H9 (cell line): Measurements from ENCODE around the gene PLCL1. TPM values are rescaled to one million over a fixed set of nuclear protein-coding genes. Genes with fewer than 3 reads are reported as not detected.

Experiments used
- DNase-seq: peaks from one replicate; pipeline ENCODE4 v3.0.0-alpha.2; 2017
- H2AFZ ChIP-seq: one replicate; pipeline ENCODE4 v1.6.1; 2013; ENCODE audit warnings: mild to moderate bottlenecking, low read length, control low read depth, moderate library complexity
- H2AK5ac ChIP-seq: 2 replicates; pipeline ENCODE4 v1.6.1; 2013; ENCODE audit warnings: low read length, control low read depth, mixed read lengths; ENCODE audit not compliant: insufficient read length
- H2BK120ac ChIP-seq: one replicate; pipeline ENCODE4 v1.6.1; 2013; ENCODE audit warnings: low read depth, mild to moderate bottlenecking, low read length, control low read depth, inconsistent platforms; ENCODE audit not compliant: poor library complexity, severe bottlenecking
- H2BK12ac ChIP-seq: 2 replicates; pipeline ENCODE4 v1.6.1; 2013; ENCODE audit warnings: low read length, control low read depth, mixed read lengths, low read depth; ENCODE audit not compliant: insufficient read length
- H2BK15ac ChIP-seq: 2 replicates; pipeline ENCODE4 v1.6.1; 2013; ENCODE audit warnings: low read depth, low read length, control low read depth
- H2BK20ac ChIP-seq: one replicate; pipeline ENCODE4 v1.6.1; 2013; ENCODE audit warnings: low read depth, mild to moderate bottlenecking, low read length, control low read depth, inconsistent platforms; ENCODE audit not compliant: poor library complexity, severe bottlenecking
- H2BK5ac ChIP-seq: 2 replicates; pipeline ENCODE4 v1.6.1; 2013; ENCODE audit warnings: low read length, control low read depth, mixed read lengths; ENCODE audit not compliant: insufficient read length
- H3K14ac ChIP-seq: 2 replicates; pipeline ENCODE4 v1.6.1; 2013; ENCODE audit warnings: low read length, control low read depth; ENCODE audit not compliant: insufficient read depth
- H3K18ac ChIP-seq: 2 replicates; pipeline ENCODE4 v1.6.1; 2013; ENCODE audit warnings: low read depth, mild to moderate bottlenecking, mixed read lengths, low read length, control low read depth; ENCODE audit not compliant: insufficient read length
- H3K23ac ChIP-seq: 2 replicates; pipeline ENCODE4 v1.6.1; 2013; ENCODE audit warnings: low read length, control low read depth, mixed read lengths, low read depth; ENCODE audit not compliant: insufficient read length
- H3K23me2 ChIP-seq: 2 replicates; pipeline ENCODE4 v1.6.1; 2013; ENCODE audit warnings: low read depth, mild to moderate bottlenecking, mixed read lengths, low read length, control low read depth; ENCODE audit not compliant: insufficient read length, poor library complexity, severe bottlenecking
- H3K27ac ChIP-seq: 2 replicates; pipeline ENCODE4 v1.5.1; 2013; ENCODE audit warnings: low read length, control low read depth, mixed read lengths, low read depth; ENCODE audit not compliant: insufficient read length
- H3K27me3 ChIP-seq: 2 replicates; pipeline ENCODE4 v1.6.1; 2013; ENCODE audit warnings: low read length, control low read depth, inconsistent platforms; ENCODE audit not compliant: insufficient read depth
- H3K4ac ChIP-seq: 2 replicates; pipeline ENCODE4 v1.6.1; 2013; ENCODE audit warnings: low read depth, mild to moderate bottlenecking, control low read depth, inconsistent platforms, low read length, moderate library complexity
- H3K4me1 ChIP-seq: 2 replicates; pipeline ENCODE4 v1.6.1; 2013; ENCODE audit warnings: low read length, control low read depth, inconsistent platforms; ENCODE audit not compliant: insufficient read depth
- H3K4me2 ChIP-seq: 2 replicates; pipeline ENCODE4 v1.6.1; 2013; ENCODE audit warnings: low read length, control low read depth, mixed read lengths; ENCODE audit not compliant: insufficient read length, insufficient read depth
- H3K56ac ChIP-seq: 2 replicates; pipeline ENCODE4 v1.6.1; 2013; ENCODE audit warnings: low read depth, mild to moderate bottlenecking, mixed read lengths, low read length, control low read depth; ENCODE audit not compliant: insufficient read length
- H3K79me1 ChIP-seq: 2 replicates; pipeline ENCODE4 v1.6.1; 2013; ENCODE audit warnings: low read depth, mild to moderate bottlenecking, moderate library complexity, low read length, control low read depth, inconsistent platforms; ENCODE audit not compliant: insufficient read depth, poor library complexity, severe bottlenecking
- H3K79me2 ChIP-seq: 2 replicates; pipeline ENCODE4 v1.6.1; 2013; ENCODE audit warnings: low read length, control low read depth, inconsistent platforms; ENCODE audit not compliant: insufficient read depth
- H3K9ac ChIP-seq: 2 replicates; pipeline ENCODE4 v1.6.1; 2013; ENCODE audit warnings: low read length, control low read depth, mixed read lengths; ENCODE audit not compliant: insufficient read length; ENCODE audit errors: extremely low read depth
- H3K9me3 ChIP-seq: one replicate; pipeline ENCODE4 v1.6.1; 2013; ENCODE audit warnings: low read depth, low read length, inconsistent platforms; ENCODE audit not compliant: control insufficient read depth
- H3T11ph ChIP-seq: one replicate; pipeline ENCODE4 v1.6.1; 2013; ENCODE audit warnings: mild to moderate bottlenecking, low read length, control low read depth, inconsistent platforms
- H4K20me1 ChIP-seq: one replicate; pipeline ENCODE4 v1.6.1; 2013; ENCODE audit not compliant: control insufficient read depth, insufficient read length, insufficient read depth
- H4K5ac ChIP-seq: 2 replicates; pipeline ENCODE4 v1.6.1; 2013; ENCODE audit warnings: low read depth, mild to moderate bottlenecking, mixed read lengths, low read length, control low read depth; ENCODE audit not compliant: insufficient read length
- H4K8ac ChIP-seq: replicated peaks from 2 replicates; pipeline ENCODE4 v1.6.1; 2013; ENCODE audit warnings: low read length, control low read depth, mixed read lengths, low read depth; ENCODE audit not compliant: insufficient read length
- H4K91ac ChIP-seq: 2 replicates; pipeline ENCODE4 v1.6.1; 2013; ENCODE audit warnings: low read depth, mild to moderate bottlenecking, moderate library complexity, mixed read lengths, low read length, control low read depth; ENCODE audit not compliant: insufficient read length
- H3K27ac Mint-ChIP-seq, 3 experiments: 2 replicates in 2 of 3; 3 replicates in 1 of 3; pipeline ENCODE4 v1.8.0; 2020 to 2021; ENCODE audit warnings: mixed read lengths in 3 of 3, mild to moderate bottlenecking in 1 of 3, moderate library complexity in 1 of 3
- H3K27me3 Mint-ChIP-seq: 2 replicates; pipeline ENCODE4 v1.8.0; 2021; ENCODE audit warnings: low read depth, mild to moderate bottlenecking, moderate library complexity, mixed read lengths
- H3K36me3 Mint-ChIP-seq, 3 experiments: 2 replicates in 2 of 3; 3 replicates in 1 of 3; pipeline ENCODE4 v1.8.0; 2020 to 2021; ENCODE audit warnings: low read depth in 3 of 3, mixed read lengths in 3 of 3; ENCODE audit not compliant: insufficient read depth in 1 of 3
- H3K4me1 Mint-ChIP-seq, 2 experiments: 2 replicates each; pipeline ENCODE4 v1.8.0; 2020; ENCODE audit warnings: mixed read lengths in 2 of 2
- H3K4me3 Mint-ChIP-seq, 2 experiments: 2 replicates in 1 of 2; 3 replicates in 1 of 2; pipeline ENCODE4 v1.8.0; 2020 to 2021; ENCODE audit warnings: mild to moderate bottlenecking in 2 of 2, mixed read lengths in 2 of 2, moderate library complexity in 1 of 2
- H3K9me3 Mint-ChIP-seq, 2 experiments: 2 replicates in 1 of 2; 3 replicates in 1 of 2; pipeline ENCODE4 v1.8.0; 2020; ENCODE audit warnings: mild to moderate bottlenecking in 2 of 2, mixed read lengths in 2 of 2, moderate library complexity in 1 of 2
- WGBS: extraction: QIAGEN DNeasy Blood & Tissue Kit; methylation state at CpG from one replicate; pipeline ENCODE4 v1.1.7; 2013; ENCODE audit warnings: missing lambda C conversion rate, low lambda C conversion rate, mixed read lengths; ENCODE audit not compliant: insufficient read length; ENCODE audit errors: extremely low coverage; 5-methylcytosine and 5-hydroxymethylcytosine counted together
- total RNA-seq: library from RNA; stranded (reverse); gene quantifications from 2 replicates; pipeline ENCODE4 v1.2.1, GENCODE V29; 2021
- TF ChIP-seq, protein P1 (sequence below): fragments of 200-600 bp; sonication (generic); conservative IDR thresholded peaks from 3 replicates; pipeline ENCODE4 v1.8.0; 2021; ENCODE audit warnings: antibody characterized with exemption, mild to moderate bottlenecking

PLCL1 gene
- total RNA-seq, 1 experiment from 2014 or later, result 0.04 TPM

DNA sequence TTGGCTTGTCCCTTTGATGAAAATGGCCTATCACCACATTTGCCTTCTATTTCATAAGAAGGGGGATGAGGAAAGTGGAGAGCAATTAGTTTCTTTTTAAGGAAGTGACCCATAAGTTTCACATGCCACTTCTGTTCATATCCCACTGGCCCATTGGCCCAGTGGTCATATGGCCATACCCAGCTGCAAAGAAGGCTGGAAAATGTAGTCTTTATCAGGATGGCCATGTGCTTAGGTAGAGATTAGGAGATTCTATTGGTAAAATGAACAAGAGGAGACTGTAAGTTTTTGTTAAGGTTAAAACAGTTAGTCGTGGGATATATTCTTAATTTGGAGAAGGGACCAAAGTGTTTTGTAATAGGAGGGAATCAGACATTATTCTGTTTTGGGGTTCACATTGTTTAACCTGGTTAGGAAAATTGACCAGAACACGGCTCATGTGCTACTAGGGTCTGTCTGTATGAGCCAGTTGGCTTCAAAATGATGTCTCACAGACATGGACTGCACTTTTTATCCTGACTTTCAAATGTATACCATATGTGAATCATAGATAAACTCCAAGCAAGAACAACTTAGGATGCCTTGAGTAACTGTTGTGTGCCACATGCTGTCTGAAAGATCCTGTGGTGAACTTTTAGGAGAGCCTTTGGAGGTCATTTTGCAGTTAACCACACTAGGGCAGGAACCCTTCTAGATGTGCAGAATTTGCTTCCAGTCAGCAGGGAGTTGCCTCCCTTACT lies 17.3 kb downstream of the PLCL1 start:
- no peaks in the 10 kb centered on the region for H3K9me3 ChIP-seq
- Mint-ChIP-seq H3K9me3 (no peaks in the 10 kb centered on the region), H3K36me3 (no peaks in the 10 kb centered on the region), H3K4me3 (no peak overlapping the region), H3K27me3 (peaks cover 4% of the 10 kb centered on the region), H3K27ac (no peak overlapping the region), H3K4me1 (peaks cover 0 to 3% of the 10 kb centered on the region in 2 experiments; a peak in 3 of 4 replicates)
- H3K23ac ChIP-seq, result no peak overlapping the region
- no peak overlapping the region for H4K8ac ChIP-seq
- H2BK20ac ChIP-seq, result no peak overlapping the region
- no peak overlapping the region for H2BK15ac ChIP-seq
- H3K4me1 ChIP-seq, result no peaks in the 10 kb centered on the region
- no peak overlapping the region for H3K56ac ChIP-seq
- H2BK12ac ChIP-seq, result no peak overlapping the region
- H3K4ac ChIP-seq, result no peak overlapping the region
- H3K27me3 ChIP-seq, result no peaks in the 10 kb centered on the region
- H2AK5ac ChIP-seq, result no peak overlapping the region
- no peak overlapping the region for H3K27ac ChIP-seq
- H3K79me1 ChIP-seq, result no peaks in the 10 kb centered on the region
- no peak overlapping the region for H3T11ph ChIP-seq
- TF ChIP-seq, protein P1, sequence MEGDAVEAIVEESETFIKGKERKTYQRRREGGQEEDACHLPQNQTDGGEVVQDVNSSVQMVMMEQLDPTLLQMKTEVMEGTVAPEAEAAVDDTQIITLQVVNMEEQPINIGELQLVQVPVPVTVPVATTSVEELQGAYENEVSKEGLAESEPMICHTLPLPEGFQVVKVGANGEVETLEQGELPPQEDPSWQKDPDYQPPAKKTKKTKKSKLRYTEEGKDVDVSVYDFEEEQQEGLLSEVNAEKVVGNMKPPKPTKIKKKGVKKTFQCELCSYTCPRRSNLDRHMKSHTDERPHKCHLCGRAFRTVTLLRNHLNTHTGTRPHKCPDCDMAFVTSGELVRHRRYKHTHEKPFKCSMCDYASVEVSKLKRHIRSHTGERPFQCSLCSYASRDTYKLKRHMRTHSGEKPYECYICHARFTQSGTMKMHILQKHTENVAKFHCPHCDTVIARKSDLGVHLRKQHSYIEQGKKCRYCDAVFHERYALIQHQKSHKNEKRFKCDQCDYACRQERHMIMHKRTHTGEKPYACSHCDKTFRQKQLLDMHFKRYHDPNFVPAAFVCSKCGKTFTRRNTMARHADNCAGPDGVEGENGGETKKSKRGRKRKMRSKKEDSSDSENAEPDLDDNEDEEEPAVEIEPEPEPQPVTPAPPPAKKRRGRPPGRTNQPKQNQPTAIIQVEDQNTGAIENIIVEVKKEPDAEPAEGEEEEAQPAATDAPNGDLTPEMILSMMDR, result no peak
- no peak overlapping the region for H3K9ac ChIP-seq
- no CpG with 5 or more reads among the region's 2 CpGs for WGBS
- no peak overlapping the region for H4K91ac ChIP-seq
- H4K5ac ChIP-seq, result no peak overlapping the region
- H3K14ac ChIP-seq, result no peak overlapping the region
- H2BK5ac ChIP-seq, result no peak overlapping the region
- H3K4me2 ChIP-seq, result no peak overlapping the region
- no peaks in the 10 kb centered on the region for H3K23me2 ChIP-seq
- DNase-seq, result no peak
- no peak overlapping the region for H3K18ac ChIP-seq
- H4K20me1 ChIP-seq, result no peaks in the 10 kb centered on the region
- no peak overlapping the region for H2BK120ac ChIP-seq
- H3K79me2 ChIP-seq, result no peaks in the 10 kb centered on the region
- no peak overlapping the region for H2AFZ ChIP-seq
